Stimulated activated CD8-positive, alpha-beta memory T cell treated with anti-CD3 and anti-CD28 coated beads, Interleukin-12 subunit alpha, Interleukin-12 subunit beta, amount 100 ng/mL, for 24 hours (primary cell): ENCODE data around the gene GOLGA6L22.
"Not testable (repeated sequence)": the region's sequence is repeated elsewhere in the genome, so short reads cannot be mapped to it uniquely, and the experiment has no call there.

ENCODE experiments used
- DNase-seq: peaks from one replicate; pipeline ENCODE4 v3.0.0-alpha.2; 2020; ENCODE audit errors: extremely low read depth

The GOLGA6L22 gene, protein sequence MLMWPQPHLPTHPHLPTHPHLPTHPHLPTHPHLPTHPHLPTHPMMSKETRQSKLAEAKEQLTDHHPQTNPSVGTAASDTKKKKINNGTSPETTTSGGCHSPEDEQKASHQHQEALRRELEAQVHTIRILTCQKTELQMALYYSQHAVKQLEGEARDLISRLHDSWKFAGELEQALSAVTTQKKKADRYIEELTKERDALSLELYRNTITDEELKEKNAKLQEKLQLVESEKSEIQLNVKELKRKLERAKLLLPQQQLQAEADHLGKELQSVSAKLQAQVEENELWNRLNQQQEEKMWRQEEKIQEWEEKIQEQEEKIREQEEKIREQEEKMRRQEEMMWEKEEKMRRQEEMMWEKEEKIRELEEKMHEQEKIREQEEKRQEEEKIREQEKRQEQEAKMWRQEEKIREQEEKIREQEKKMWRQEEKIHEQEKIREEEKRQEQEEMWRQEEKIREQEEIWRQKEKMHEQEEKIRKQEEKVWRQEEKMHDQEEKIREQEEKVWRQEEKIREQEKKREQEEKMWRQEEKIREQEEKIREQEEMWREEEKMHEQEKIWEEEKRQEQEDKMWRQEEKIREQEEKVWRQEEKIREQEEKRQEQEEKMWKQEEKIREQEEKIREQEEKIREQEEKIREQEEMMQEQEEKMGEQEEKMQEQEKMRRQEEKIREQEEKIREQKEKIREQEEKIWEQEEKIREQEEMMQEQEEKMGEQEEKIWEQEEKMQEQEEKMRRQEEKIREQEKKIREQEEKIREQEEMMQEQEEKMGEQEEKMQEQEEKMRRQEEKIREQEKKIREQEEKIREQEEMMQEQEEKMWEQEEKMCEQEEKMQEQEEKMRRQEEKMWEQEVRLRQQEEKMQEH

DNA sequence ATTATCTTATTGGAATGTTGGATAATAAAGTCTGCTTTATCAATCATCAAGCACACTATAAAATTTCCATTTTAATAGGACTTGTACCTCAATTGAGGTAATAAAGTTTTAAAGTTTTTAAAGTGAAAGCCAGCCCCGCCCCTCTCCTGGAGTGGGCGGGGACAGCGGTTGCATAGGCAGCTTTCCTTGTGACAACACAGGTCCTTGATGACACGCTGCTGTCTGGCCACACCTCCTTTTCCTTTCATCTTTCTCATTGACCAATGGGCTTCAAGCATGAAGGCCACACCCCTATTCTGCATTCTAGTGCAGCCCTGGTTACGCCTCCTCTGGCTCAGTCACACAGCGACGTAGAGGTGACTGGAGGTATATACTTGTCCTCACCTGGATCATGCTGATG is at the start of gene GOLGA6L22:
Gene GOLGA6L22, plus strand, starts transcription at position 301 of the 400 bp plus-strand sequence. Its CDS starts 91 bp downstream, at position 392.
- not testable (repeated sequence) for DNase-seq

DNA sequence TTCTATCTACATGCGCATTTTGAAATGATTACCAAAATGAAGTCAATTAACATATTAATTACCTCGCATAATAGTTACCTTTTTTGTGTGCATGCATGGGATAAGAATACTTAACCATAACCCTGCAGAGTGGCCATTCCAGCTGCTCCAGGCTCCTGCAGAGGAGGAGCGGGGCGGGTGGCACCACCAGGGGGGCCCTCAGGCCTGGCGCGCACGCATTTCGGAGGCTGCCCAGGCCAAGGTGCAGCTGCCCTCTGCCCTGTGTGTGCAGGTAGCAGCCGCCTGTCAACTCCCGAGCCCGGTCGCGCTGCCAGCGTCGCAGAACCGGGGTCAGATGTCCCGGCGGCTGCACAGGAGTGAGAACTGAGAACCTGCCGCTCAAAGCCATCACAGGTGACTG is 41.4 kb upstream of the GOLGA6L22 start:
- DNase-seq: not testable (repeated sequence)

DNA sequence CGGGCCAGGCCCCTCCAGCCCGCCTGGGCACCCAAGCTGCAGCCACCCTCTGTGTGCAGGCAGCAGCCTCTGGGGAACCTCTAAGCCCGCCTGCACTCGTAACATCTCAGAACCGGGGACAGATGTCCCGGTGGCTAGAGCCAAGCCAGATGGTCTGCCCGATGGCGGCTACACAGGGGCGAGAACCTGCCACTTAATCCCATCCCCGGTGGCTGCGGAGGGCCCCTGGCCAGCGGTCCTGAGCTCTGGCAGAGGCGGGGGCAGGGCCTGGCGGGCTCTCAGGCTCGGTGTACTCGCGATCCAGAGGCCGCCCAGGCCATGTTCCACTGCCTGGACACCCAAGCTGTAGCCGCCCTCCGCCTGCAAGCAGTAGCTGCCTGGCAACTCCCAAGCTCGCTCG is 40.9 kb upstream of the GOLGA6L22 start:
- DNase-seq: not testable (repeated sequence)

DNA sequence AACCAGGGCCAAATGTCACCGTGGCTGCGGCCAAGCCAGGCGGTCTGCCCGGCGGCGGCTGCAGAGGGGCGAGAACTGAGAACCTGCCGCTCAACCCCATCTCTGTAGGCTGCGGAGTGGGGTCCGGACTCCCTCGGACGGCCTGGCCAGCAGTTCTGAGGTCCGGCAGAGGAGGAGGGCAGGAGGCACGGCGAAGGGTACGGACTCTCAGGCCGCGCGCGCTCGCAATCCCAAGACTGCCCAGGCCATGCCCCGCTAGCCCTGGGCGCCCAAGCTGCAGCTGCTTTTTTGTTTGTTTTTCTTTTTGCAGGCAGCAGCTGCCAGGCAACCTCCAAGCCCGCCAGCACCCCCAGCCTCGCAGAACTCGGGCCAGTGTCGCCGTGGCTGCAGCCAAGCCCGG is 40.5 kb upstream of the GOLGA6L22 start:
- not testable (repeated sequence) for DNase-seq

DNA sequence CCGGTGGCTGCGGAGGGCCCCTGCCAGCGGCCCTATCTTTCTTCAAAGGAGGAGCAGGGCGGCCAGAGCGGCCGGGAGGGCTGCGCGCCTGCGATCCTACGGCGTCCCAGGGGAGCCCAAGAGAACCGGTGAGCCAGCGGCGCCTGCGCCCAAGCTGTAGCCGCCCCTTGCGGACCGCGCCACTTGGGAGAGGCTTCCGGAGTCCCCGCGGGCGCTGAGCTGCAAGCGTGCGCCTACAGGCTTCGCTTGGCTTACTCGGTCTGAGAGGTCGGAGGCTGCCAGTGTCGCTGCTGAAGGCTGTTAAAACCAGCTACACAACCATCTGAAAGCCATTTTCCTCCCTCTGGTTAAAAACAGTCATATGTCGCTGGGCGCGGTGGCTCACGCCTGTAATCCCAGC is 40.0 kb upstream of the GOLGA6L22 start:
- DNase-seq: not testable (repeated sequence)

DNA sequence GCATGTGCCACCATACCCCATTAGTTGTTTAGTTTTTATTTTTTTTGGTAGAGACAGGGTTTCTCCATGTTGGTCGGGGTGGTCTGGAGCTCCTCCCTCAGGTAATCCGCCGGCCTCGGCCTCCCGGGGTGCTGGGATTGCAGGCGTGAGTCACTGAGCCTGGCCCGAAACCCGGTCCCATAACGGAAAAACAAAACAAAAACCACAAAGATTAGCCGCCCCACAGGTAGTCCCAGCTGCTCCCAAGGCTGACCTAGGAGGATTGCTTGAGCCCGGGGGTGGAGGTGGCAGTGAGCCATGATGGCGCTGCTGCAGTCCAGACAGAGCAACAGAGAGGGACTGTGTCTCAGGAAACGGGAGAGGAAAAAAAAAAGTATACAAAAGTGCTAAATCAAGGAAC is 38.4 kb upstream of the GOLGA6L22 start:
- DNase-seq: not testable (repeated sequence)

DNA sequence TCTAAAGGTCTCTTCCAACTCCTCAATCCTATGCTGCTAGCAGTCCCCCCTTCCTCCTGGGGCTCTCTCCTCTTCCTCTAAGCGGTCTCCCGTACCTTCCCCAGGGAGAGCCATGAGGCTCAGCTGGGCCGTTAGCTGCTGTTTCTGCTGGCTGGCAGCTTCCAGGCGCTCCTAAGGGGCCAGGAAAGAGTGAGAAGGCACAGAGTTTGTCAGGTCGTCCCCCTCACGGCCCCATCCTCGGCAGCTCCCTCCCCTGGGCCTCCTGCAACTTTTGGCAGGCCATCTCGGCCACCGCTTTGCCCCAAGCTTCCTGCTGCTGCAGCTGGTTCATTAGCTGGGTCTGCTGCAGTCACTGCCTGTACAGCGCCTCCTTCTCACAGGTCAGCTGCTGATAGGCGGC is 29.3 kb upstream of the GOLGA6L22 start:
- DNase-seq: not testable (repeated sequence)

DNA sequence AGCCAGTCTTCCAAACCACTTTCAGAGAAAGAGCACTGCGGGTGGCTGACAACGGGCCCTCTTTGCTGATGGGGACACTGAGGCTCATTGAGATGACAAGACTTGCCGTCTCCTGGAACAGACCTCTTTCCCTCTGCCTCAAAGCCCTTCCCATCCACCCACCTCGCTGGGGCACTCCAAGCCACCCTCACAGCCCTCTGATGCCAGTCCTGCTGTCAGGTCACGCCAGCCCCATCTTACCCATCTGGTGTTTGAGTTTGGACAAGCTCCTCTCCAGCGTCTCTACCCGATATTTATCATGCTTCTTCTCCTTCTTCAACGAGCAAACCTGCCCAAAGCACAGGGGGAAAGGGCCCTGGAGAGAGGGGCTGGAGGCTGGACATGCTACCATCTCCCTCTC is 27.0 kb upstream of the GOLGA6L22 start:
- DNase-seq: not testable (repeated sequence)

DNA sequence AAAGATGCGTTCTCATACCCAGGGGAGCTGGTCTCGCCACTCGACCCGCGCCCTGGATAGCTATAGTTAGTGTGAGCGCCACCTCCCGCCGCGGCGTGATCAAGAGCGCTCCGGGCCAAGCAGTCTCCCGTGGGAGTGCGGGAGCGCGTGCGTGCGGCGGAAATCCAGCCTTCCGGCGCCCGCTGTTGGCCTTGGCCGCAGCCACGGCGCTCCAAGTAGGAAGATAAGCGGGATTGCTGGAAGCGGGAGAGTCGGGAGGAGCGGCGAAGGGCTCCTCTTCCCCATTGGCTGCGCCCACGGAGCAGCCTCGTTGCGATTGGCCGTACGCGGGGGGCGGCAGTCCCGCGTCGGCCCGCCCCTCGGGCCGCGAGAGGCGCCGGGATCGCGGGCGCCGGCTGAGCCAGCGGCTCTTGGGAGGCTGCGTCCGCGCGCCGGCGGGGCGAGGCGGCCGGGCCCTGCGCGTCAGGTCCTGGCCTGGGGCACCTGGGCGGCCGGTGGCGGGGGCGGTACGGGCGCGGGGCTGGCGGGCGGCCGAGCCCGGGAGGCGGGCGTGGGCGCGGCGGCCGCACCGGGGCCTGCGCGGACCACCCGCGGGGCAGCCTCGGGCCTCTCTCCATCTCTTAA is 35.9 kb downstream of the GOLGA6L22 start:
- peak; percentile 1 for DNase-seq

DNA sequence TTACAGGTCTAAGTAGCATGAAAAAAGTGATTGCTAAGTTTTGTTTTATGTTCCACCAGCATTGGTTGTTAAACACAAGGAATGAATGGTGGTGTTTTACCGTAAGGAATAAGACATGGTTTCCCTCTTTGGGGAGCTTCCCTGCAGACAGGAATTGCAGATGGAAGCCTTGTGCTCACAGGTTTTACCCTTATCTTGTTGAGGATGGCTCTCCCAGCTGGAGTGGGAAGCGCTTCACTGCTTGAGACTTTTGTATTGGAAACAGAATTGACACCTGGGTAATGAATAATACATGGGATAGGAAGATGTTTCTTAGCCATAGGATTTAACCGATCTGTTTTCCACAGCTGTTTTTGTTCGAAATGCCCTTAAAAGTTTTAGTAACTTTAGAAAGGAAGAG is 38.5 kb downstream of the GOLGA6L22 start:
- DNase-seq: not testable (repeated sequence)

DNA sequence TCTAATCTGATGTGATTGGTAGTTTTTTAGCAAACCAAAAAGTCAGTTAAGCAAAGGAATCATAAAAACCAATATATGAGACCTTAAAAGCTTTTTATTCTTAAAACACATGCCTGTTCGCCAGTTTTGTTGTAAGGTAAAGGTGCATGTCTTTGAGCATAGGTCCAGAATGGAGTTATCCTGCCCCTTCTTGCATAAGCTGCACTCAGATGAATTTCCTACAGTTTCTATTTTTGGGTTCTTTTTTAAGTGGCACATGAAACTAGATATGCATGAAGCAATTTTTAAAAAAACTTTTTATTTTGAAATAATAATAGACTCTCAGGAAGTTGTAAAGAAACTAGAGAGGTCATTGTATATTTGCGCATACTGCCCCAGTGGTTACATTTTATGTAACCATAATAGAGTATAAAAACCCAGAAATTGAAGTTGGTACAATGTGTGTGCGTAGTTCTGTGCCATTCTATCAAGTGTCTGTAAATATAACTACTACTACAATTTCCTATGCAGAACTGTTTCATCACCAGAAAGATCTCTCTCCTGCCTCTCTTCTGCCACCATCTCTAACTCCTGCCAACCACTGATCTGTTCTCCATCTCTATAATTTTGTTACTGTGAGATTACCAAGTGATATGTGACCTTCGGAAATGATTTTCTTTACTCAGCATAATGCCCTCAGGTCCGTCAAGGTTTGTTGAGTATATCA is 39.7 kb downstream of the GOLGA6L22 start:
- not testable (repeated sequence) for DNase-seq

DNA sequence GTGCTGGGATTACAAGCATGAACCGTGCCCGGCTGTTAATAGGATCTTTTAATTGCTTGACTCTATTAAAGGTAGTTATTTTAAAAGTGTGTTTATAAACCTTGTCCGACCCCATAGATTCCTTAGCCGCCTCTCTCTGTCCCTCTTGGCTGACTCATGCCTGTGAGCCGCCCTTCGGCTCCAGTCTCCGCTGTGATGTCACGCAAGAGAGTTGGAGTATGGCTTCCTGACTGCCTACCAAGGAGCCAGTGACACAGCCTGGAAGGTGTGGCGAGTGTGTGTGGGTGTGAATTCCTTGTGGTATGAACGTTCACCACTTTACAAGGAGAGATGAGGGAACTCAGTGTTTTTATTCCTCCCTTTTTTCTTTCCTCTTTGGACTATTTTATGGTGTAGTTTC is 43.6 kb downstream of the GOLGA6L22 start:
- not testable (repeated sequence) for DNase-seq

DNA sequence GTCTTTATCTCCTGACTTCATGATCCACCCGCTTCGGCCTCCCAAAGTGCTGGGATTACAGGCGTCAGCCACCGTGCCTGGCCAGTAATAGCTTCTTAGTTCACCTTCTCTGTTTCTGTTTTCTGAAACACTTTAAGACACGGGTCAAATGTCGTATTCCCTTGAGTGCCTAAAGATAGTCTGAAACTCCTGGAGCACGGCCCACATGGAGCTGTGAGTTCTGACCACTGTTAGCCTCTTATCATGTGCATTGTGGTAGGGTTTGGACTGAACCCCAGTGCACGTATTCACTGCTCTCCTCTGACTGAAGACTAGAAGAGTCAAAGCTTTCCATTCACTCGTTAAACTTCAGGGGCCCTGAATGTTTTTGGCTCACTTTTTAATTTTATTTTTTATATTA is 48.3 kb downstream of the GOLGA6L22 start:
- not testable (repeated sequence) for DNase-seq

DNA sequence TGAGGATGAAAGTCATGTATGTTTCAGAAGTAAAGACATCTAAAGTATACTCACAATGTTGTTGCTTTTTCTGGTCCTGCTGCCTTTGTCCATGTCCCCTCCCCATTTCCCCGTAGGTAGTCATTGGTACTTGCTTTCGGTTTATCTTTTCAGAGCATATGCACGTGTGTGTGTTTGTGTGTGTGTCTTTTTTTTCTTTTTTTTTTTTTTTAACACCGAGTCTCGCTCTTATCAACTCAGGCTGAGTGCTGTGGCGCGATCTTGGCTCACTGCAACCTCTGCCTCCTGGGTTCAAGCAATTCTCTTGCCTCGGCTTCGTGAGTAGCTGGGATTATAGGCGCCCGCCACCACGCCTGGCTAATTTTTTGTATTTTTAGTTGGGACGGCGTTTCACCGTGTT is 57.4 kb downstream of the GOLGA6L22 start:
- not testable (repeated sequence) for DNase-seq
